ENCODE measurements around the gene DACT3. TPM values are rescaled to one million over a fixed set of nuclear protein-coding genes. Genes with fewer than 3 reads are reported as not detected.

DACT3 gene
- polyA plus RNA-seq, 3 donors, result 0.41 to 3.6 (median 1.3) TPM

- 60 to 69% (median 68%) methylated on average over 6 of the region's 6 CpGs for WGBS, 3 donors
- no peak overlapping the region for H3K27ac ChIP-seq (ENCODE audit: low read depth, low read length)
Observed at GRCh38 chr19:46620716-46621115, 40.3 kb downstream of the DACT3 start.

GRCh38 chr19:46620267-46620666 lies 40.7 kb downstream of the DACT3 start:
- no peak overlapping the region for H3K27ac ChIP-seq (ENCODE audit: low read depth, low read length)
- 92 to 98% (median 97%) methylated on average over 3 of the region's 3 CpGs for WGBS, 3 donors

- WGBS, 3 donors, result 14 to 37% (median 30%) methylated on average over 9 of the region's 9 CpGs
- no peak overlapping the region for H3K27ac ChIP-seq (ENCODE audit: low read depth, low read length)
Observed at GRCh38 chr19:46618670-46619231, 42.2 kb downstream of the DACT3 start.

- WGBS, 3 donors, result 41 to 87% (median 83%) methylated on average over 6 of the region's 6 CpGs
- no peak overlapping the region for H3K27ac ChIP-seq (ENCODE audit: low read depth, low read length)
Observed at GRCh38 chr19:46617601-46618000, 43.4 kb downstream of the DACT3 start.

GRCh38 chr19:46616631-46617322 lies 44.2 kb downstream of the DACT3 start:
- H3K27ac ChIP-seq (ENCODE audit: low read depth, low read length), result no peak overlapping the region
- WGBS, 3 donors, result 20 to 28% (median 23%) methylated on average over 17 of the region's 17 CpGs

- 65 to 83% (median 81%) methylated on average over 10 of the region's 10 CpGs for WGBS, 3 donors
- H3K27ac ChIP-seq (ENCODE audit: low read depth, low read length), result no peak overlapping the region
Observed at GRCh38 chr19:46615966-46616365, 45.0 kb downstream of the DACT3 start.

- no peak overlapping the region for H3K27ac ChIP-seq (ENCODE audit: low read depth, low read length)
- WGBS, 3 donors, result 8 to 17% (median 10%) methylated on average over 12 of the region's 12 CpGs
Observed at GRCh38 chr19:46614114-46614722, 46.8 kb downstream of the DACT3 start.

- no peak overlapping the region for H3K27ac ChIP-seq (ENCODE audit: low read depth, low read length)
- WGBS, 3 donors, result 88 to 92% (median 91%) methylated on average over 21 to 22 of the region's 22 CpGs
Observed at GRCh38 chr19:46613525-46613924, 47.5 kb downstream of the DACT3 start.

- 53 to 67% (median 53%) methylated on average over 6 of the region's 6 CpGs for WGBS, 3 donors
- H3K27ac ChIP-seq (ENCODE audit: low read depth, low read length), result no peak overlapping the region
Observed at GRCh38 chr19:46611776-46612175, 49.2 kb downstream of the DACT3 start.

GRCh38 chr19:46610851-46611770 lies 49.9 kb downstream of the DACT3 start:
- WGBS, 3 donors, result 61 to 75% (median 69%) methylated on average over 17 of the region's 17 CpGs
- H3K27ac ChIP-seq (ENCODE audit: low read depth, low read length), result no peak overlapping the region

- 51 to 59% (median 54%) methylated on average over 5 of the region's 5 CpGs for WGBS, 3 donors
- H3K27ac ChIP-seq (ENCODE audit: low read depth, low read length), result no peak overlapping the region
Observed at GRCh38 chr19:46610413-46610775, 50.6 kb downstream of the DACT3 start.

- no peak overlapping the region for H3K27ac ChIP-seq (ENCODE audit: low read depth, low read length)
- WGBS, 3 donors, result 81 to 86% (median 86%) methylated on average over 30 of the region's 30 CpGs
Observed at GRCh38 chr19:46609511-46610412, 51.2 kb downstream of the DACT3 start.

GRCh38 chr19:46608581-46609345 lies 52.2 kb downstream of the DACT3 start:
- H3K27ac ChIP-seq (ENCODE audit: low read depth, low read length), result no peak overlapping the region
- 91 to 95% (median 95%) methylated on average over 27 of the region's 27 CpGs for WGBS, 3 donors

GRCh38 chr19:46608178-46608577 lies 52.8 kb downstream of the DACT3 start:
- WGBS, 3 donors, result 93 to 95% (median 94%) methylated on average over 9 of the region's 9 CpGs
- H3K27ac ChIP-seq (ENCODE audit: low read depth, low read length), result no peak overlapping the region

- WGBS, 3 donors, result 77 to 82% (median 77%) methylated on average over 12 of the region's 12 CpGs
- H3K27ac ChIP-seq (ENCODE audit: low read depth, low read length), result no peak overlapping the region
Observed at GRCh38 chr19:46607448-46607841, 53.5 kb downstream of the DACT3 start.

- 68 to 86% (median 74%) methylated on average over 12 of the region's 12 CpGs for WGBS, 3 donors
- no peak overlapping the region for H3K27ac ChIP-seq (ENCODE audit: low read depth, low read length)
Observed at GRCh38 chr19:46606681-46607447, 54.1 kb downstream of the DACT3 start.

GRCh38 chr19:46606019-46606418 lies 55.0 kb downstream of the DACT3 start:
- WGBS, 3 donors, result 82 to 92% (median 90%) methylated on average over 11 of the region's 11 CpGs
- no peak overlapping the region for H3K27ac ChIP-seq (ENCODE audit: low read depth, low read length)
